T-cell (primary cell): ENCODE data around the gene ATF6B. TPM values are rescaled to one million over a fixed set of nuclear protein-coding genes. Genes with fewer than 3 reads are reported as not detected.
"Not testable (repeated sequence)": the region's sequence is repeated elsewhere in the genome, so short reads cannot be mapped to it uniquely, and the experiment has no call there.

Source experiments
- ATAC-seq, 4 experiments: fragments of 200-7000 bp in 3 of 4; fragments of 150-1000 bp in 1 of 4; cut with Tn5 transposase; replicated peaks in 1 of 4; 1 replicate in 3 of 4; 2 replicates in 1 of 4; pipeline ENCODE4 v1.10.0; 2021; ENCODE audit warnings: moderate library complexity in 3 of 4, mild to moderate bottlenecking in 2 of 4, moderate number of reproducible peaks in 1 of 4
- CTCF ChIA-PET, 2 donors: fragments of 300-600 bp; sonication (Branson Sonifier 250); formaldehyde crosslinking; loops; one replicate each; lab custom pipeline; 2022; ENCODE audit warnings: antibody characterized with exemption in 2 of 2; lab: Charles Lee
- POLR2A ChIA-PET, 2 donors: fragments of 300-600 bp; sonication (Branson Sonifier 250); formaldehyde crosslinking; loops; one replicate each; lab custom pipeline; 2022; ENCODE audit warnings: antibody characterized with exemption in 2 of 2; lab: Charles Lee
- DNase-seq, 35 experiments: peaks; one replicate each; pipeline versions ENCODE4 v3.0.0 to v3.0.0-alpha.2; 2013 to 2023
- H3K27ac ChIP-seq: one replicate; pipeline ENCODE4 v1.5.1; 2013; ENCODE audit warnings: low read length
- H3K27me3 ChIP-seq, 2 experiments: replicated peaks in 1 of 2; 1 replicate in 1 of 2; 2 replicates in 1 of 2; pipeline versions ENCODE4 v1.6.1 to v1.7.0; 2013; ENCODE audit warnings: low read length in 1 of 2, mixed read lengths in 1 of 2; ENCODE audit not compliant: control insufficient read depth in 2 of 2, insufficient read depth in 2 of 2; ENCODE audit errors: extremely low read depth in 1 of 2
- H3K36me3 ChIP-seq, 2 donors: 1 replicate in 1 of 2; 2 replicates in 1 of 2; pipeline versions ENCODE4 v1.6.1 to v1.7.0; 2013; ENCODE audit warnings: low read length in 1 of 2; ENCODE audit not compliant: control insufficient read depth in 2 of 2, insufficient read depth in 1 of 2; ENCODE audit errors: extremely low read depth in 1 of 2
- H3K4me1 ChIP-seq, 2 experiments: 1 replicate in 1 of 2; 2 replicates in 1 of 2; pipeline versions ENCODE4 v1.6.1 to v1.7.0; 2013; ENCODE audit warnings: low read length in 2 of 2, mixed read lengths in 1 of 2; ENCODE audit not compliant: insufficient read depth in 2 of 2, control insufficient read depth in 1 of 2; ENCODE audit errors: extremely low read depth in 1 of 2
- H3K4me3 ChIP-seq, 2 donors: 1 replicate in 1 of 2; 2 replicates in 1 of 2; pipeline versions ENCODE4 v1.5.1 to v1.7.0; 2013; ENCODE audit warnings: mild to moderate bottlenecking in 2 of 2, low read length in 1 of 2, moderate library complexity in 1 of 2; ENCODE audit not compliant: control insufficient read depth in 1 of 2; ENCODE audit errors: extremely low read depth in 1 of 2
- H3K9me3 ChIP-seq: 2 replicates; pipeline ENCODE4 v1.7.0; 2013
- H3K27ac Mint-ChIP-seq, 2 donors: one replicate each; pipeline ENCODE4 v1.8.0; 2020 to 2021; ENCODE audit warnings: mild to moderate bottlenecking in 2 of 2, mixed read lengths in 2 of 2
- H3K27me3 Mint-ChIP-seq, 2 donors: one replicate each; pipeline ENCODE4 v1.8.0; 2021 to 2022; ENCODE audit warnings: mixed read lengths in 2 of 2
- H3K36me3 Mint-ChIP-seq: one replicate; pipeline ENCODE4 v1.8.0; 2021; ENCODE audit warnings: mixed read lengths
- H3K4me1 Mint-ChIP-seq, 3 donors: one replicate each; pipeline ENCODE4 v1.8.0; 2020 to 2022; ENCODE audit warnings: mixed read lengths in 3 of 3, mild to moderate bottlenecking in 1 of 3
- H3K4me3 Mint-ChIP-seq, 3 donors: one replicate each; pipeline ENCODE4 v1.8.0; 2020 to 2022; ENCODE audit warnings: mild to moderate bottlenecking in 3 of 3, mixed read lengths in 3 of 3, moderate library complexity in 3 of 3
- H3K9me3 Mint-ChIP-seq, 3 donors: one replicate each; pipeline ENCODE4 v1.8.0; 2020 to 2022; ENCODE audit warnings: mixed read lengths in 3 of 3
- WGBS: methylation state at CpG from one replicate; pipeline ENCODE4 v1.1.5; 2013; ENCODE audit warnings: missing lambda C conversion rate; ENCODE audit not compliant: insufficient coverage; 5-methylcytosine and 5-hydroxymethylcytosine counted together
- total RNA-seq, 35 experiments: library from RNA in 6 of 35; stranded (reverse) in 6 of 35; fragments of 120-200 nt in 1 of 35; gene quantifications; one replicate each; pipeline versions ENCODE4 v1.2.1 to v1.2.4 and lab custom pipeline; 2013 to 2026

The ATF6B gene
- total RNA-seq, 5 donors from 2014 or later (not counting 1 experiment from before 2014, with no cell fraction given): 106 to 151 (median 145) TPM

GRCh38 chr6:32067521-32067920, 60.5 kb downstream of the ATF6B start:
- H3K4me1 ChIP-seq, H3K9me3 Mint-ChIP-seq, H3K36me3 Mint-ChIP-seq, H3K27me3 Mint-ChIP-seq, H3K36me3 ChIP-seq, H3K9me3 ChIP-seq, H3K27me3 ChIP-seq, H3K4me3 Mint-ChIP-seq, CTCF ChIA-PET, POLR2A ChIA-PET, H3K4me1 Mint-ChIP-seq, DNase-seq, H3K4me3 ChIP-seq, ATAC-seq, H3K27ac Mint-ChIP-seq, H3K27ac ChIP-seq: not testable (repeated sequence)
- no CpG with 5 or more reads among the region's 19 CpGs for whole genome bisulfite sequencing

Other genes starting within 250 kb of the ATF6B start
- gene SLC44A4, start 249.2 kb downstream of the ATF6B start, total RNA-seq: under 1 TPM in 3 of 5 donors, not detected in 2; 0.13 to 0.96 (median 0.57) TPM
- 10 to 100 TPM; 49.1 to 83.8 (median 78.9) TPM for gene EHMT2, start 230.5 kb downstream of the ATF6B start, total RNA-seq
- gene ZBTB12, start 226.2 kb downstream of the ATF6B start, total RNA-seq: 1 to 10 TPM; 1.0 to 3.5 (median 3.1) TPM
- gene C2, start 200.5 kb downstream of the ATF6B start, total RNA-seq: 1 to 10 TPM; 1.3 to 5.1 (median 3.7) TPM
- gene CFB, start 182.2 kb downstream of the ATF6B start, total RNA-seq: 1 to 10 TPM in 3 of 5 donors, not detected in 2; 1.3 to 2.2 (median 1.8) TPM
- 10 to 100 TPM; 47.5 to 51.0 (median 49.4) TPM for gene NELFE, start 169.3 kb downstream of the ATF6B start, total RNA-seq
- 100 to 1,000 TPM; 104 to 169 (median 112) TPM for gene SKIC2, start 169.1 kb downstream of the ATF6B start, total RNA-seq
- 10 to 100 TPM; 30.2 to 53.2 (median 35.4) TPM for gene DXO, start 156.1 kb downstream of the ATF6B start, total RNA-seq
- 10 to 100 TPM in 1 of 5 donors, 1 to 10 TPM in 4; 3.5 to 11.6 (median 6.1) TPM for gene C4A, start 146.2 kb downstream of the ATF6B start, total RNA-seq
- gene C4B, start 113.5 kb downstream of the ATF6B start, total RNA-seq: 1 to 10 TPM; 5.5 to 8.4 (median 7.5) TPM
- gene CYP21A2, start 89.8 kb downstream of the ATF6B start, total RNA-seq: 1 to 10 TPM in 3 of 5 donors, under 1 TPM in 2; 0.43 to 2.2 (median 1.6) TPM
- gene TNXB, start 18.9 kb downstream of the ATF6B start, total RNA-seq: 10 to 100 TPM in 4 of 5 donors, 1 to 10 TPM in 1; 8.0 to 20.9 (median 15.4) TPM
- 1 to 10 TPM in 4 of 5 donors, under 1 TPM in 1; 0.83 to 3.7 (median 1.5) TPM for gene FKBPL, start 2.0 kb upstream of the ATF6B start, total RNA-seq
- gene PRRT1, start 23.7 kb upstream of the ATF6B start, total RNA-seq: 1 to 10 TPM; 1.7 to 3.3 (median 2.3) TPM
- gene PPT2, start 25.9 kb upstream of the ATF6B start, total RNA-seq: 10 to 100 TPM; 11.2 to 25.6 (median 19.3) TPM
- gene EGFL8, start 36.3 kb upstream of the ATF6B start, total RNA-seq: 10 to 100 TPM; 13.9 to 18.9 (median 16.9) TPM
- 10 to 100 TPM; 23.5 to 34.6 (median 31.0) TPM for gene AGPAT1, start 47.8 kb upstream of the ATF6B start, total RNA-seq
- gene RNF5, start 50.2 kb upstream of the ATF6B start, total RNA-seq: 10 to 100 TPM; 23.6 to 49.3 (median 44.6) TPM
- 10 to 100 TPM; 42.6 to 81.4 (median 67.7) TPM for gene AGER, start 56.0 kb upstream of the ATF6B start, total RNA-seq
- gene PBX2, start 62.0 kb upstream of the ATF6B start, total RNA-seq: 100 to 1,000 TPM; 124 to 171 (median 148) TPM
- gene GPSM3, start 64.4 kb upstream of the ATF6B start, total RNA-seq: 100 to 1,000 TPM; 267 to 311 (median 274) TPM
- 1 to 10 TPM in 3 of 5 donors, under 1 TPM in 2; 0.70 to 1.7 (median 1.1) TPM for gene NOTCH4, start 95.8 kb upstream of the ATF6B start, total RNA-seq
- gene TSBP1, start 243.7 kb upstream of the ATF6B start, total RNA-seq: not detected